HepG2 (cell line): ENCODE results near the gene TPPP2. TPM values are rescaled to one million over a fixed set of nuclear protein-coding genes. Genes with fewer than 3 reads are reported as not detected.

Source experiments
- ATAC-seq: fragments of 200-7000 bp; cut with Tn5 transposase; 3 replicates; pipeline ENCODE4 v1.9.1; 2020; ENCODE audit warnings: mild to moderate bottlenecking, moderate library complexity
- BruUV-seq: library from RNA; stranded (reverse); fragments of 400-500 nt; replicated peaks from 2 replicates; lab custom pipeline; 2021; lab: Mats Ljungman, UMichigan
- CTCF ChIA-PET: fragments of 300-600 bp; formaldehyde crosslinking; extraction: SDS; loops from one replicate; lab custom pipeline; 2021; ENCODE audit warnings: low total read pairs, inconsistent platforms, low intra/inter-chr PET ratio; lab: Yijun Ruan, JAX
- POLR2A ChIA-PET: fragments of 350-600 bp; sonication (Branson Sonifier 250); formaldehyde crosslinking; loops from one replicate; lab custom pipeline; 2020; ENCODE audit warnings: antibody characterized with exemption, inconsistent platforms; lab: Yijun Ruan, JAX
- DNase-seq: peaks from one replicate; pipeline ENCODE4 v3.0.0-alpha.2; 2015; ENCODE audit warnings: low spot score
- FAIRE-seq: peaks from 3 replicates; lab custom pipeline; 2011; peaks lifted over from hg19 to GRCh38; lab: Jason Lieb, UNC
- H2AFZ ChIP-seq: one replicate; pipeline ENCODE4 v1.6.1; 2011; ENCODE audit warnings: low read length, inconsistent platforms
- H3K27ac ChIP-seq: fragments of 300-600 bp; 3 replicates; pipeline ENCODE4 v1.8.0; 2011; ENCODE audit warnings: mixed run types, mild to moderate bottlenecking, mixed read lengths, low read length, inconsistent platforms; ENCODE audit not compliant: insufficient read depth; ENCODE audit errors: extremely low read length
- H3K27me3 ChIP-seq, 2 experiments: fragments of 200-600 bp in 1 of 2; 2 replicates in 1 of 2; 3 replicates in 1 of 2; pipeline versions ENCODE4 v1.6.0 to v1.8.0; 2011; ENCODE audit warnings: low read length in 2 of 2, mild to moderate bottlenecking in 2 of 2, moderate library complexity in 2 of 2, inconsistent platforms in 1 of 2; ENCODE audit not compliant: insufficient read depth in 2 of 2, control insufficient read depth in 1 of 2
- H3K36me3 ChIP-seq, 2 experiments: fragments of 200-600 bp in 1 of 2; replicated peaks in 1 of 2; 2 replicates in 1 of 2; 3 replicates in 1 of 2; pipeline versions ENCODE4 v1.5.1 to v1.8.0; 2011; ENCODE audit warnings: low read length in 2 of 2, inconsistent platforms in 1 of 2; ENCODE audit not compliant: insufficient read depth in 2 of 2, control insufficient read depth in 1 of 2
- H3K4me1 ChIP-seq: 2 replicates; pipeline ENCODE4 v1.5.1; 2012; ENCODE audit warnings: low read length, inconsistent platforms; ENCODE audit not compliant: insufficient read depth
- H3K4me2 ChIP-seq: 2 replicates; pipeline ENCODE4 v1.6.0; 2011; ENCODE audit warnings: low read depth, low read length, inconsistent platforms
- H3K4me3 ChIP-seq, 3 experiments: fragments of 200-600 bp in 1 of 3; sonication (generic), shearing (Covaris generic) in 1 of 3; replicated peaks in 1 of 3; 2 replicates each; pipeline ENCODE4 v1.5.1; 2011 to 2016; ENCODE audit warnings: low read length in 3 of 3, inconsistent platforms in 2 of 3, low read depth in 2 of 3, mild to moderate bottlenecking in 2 of 3, control low read depth in 1 of 3, mixed read lengths in 1 of 3; ENCODE audit not compliant: insufficient read depth in 1 of 3
- H3K79me2 ChIP-seq: one replicate; pipeline ENCODE4 v1.6.1; 2011; ENCODE audit warnings: low read length, inconsistent platforms; ENCODE audit not compliant: insufficient read depth
- H3K9ac ChIP-seq: 2 replicates; pipeline ENCODE4 v1.6.0; 2011; ENCODE audit warnings: mild to moderate bottlenecking, low read depth, low read length, inconsistent platforms; ENCODE audit not compliant: insufficient read depth
- H3K9me3 ChIP-seq: 2 replicates; pipeline ENCODE4 v1.5.1; 2012; ENCODE audit warnings: mild to moderate bottlenecking, low read length
- H4K20me1 ChIP-seq: 2 replicates; pipeline ENCODE4 v1.6.0; 2011; ENCODE audit warnings: inconsistent platforms, mild to moderate bottlenecking, low read length, moderate library complexity; ENCODE audit not compliant: insufficient read depth
- HOXA5 ChIP-seq: sonication (generic); formaldehyde crosslinking; IDR thresholded peaks from 2 replicates; pipeline ENCODE4 v1.4.0; 2020; ENCODE audit warnings: missing genetic modification reagents
- KAT8 ChIP-seq: IDR thresholded peaks from 2 replicates; pipeline ENCODE4 v1.6.1; 2016; ENCODE audit warnings: missing genetic modification reagents, missing compliant biosample characterization
- KDM5B ChIP-seq: sonication (generic); formaldehyde crosslinking; IDR thresholded peaks from 2 replicates; pipeline ENCODE4 v1.4.0; 2020; ENCODE audit warnings: missing genetic modification reagents, mild to moderate bottlenecking, borderline replicate concordance
- NR2C2 ChIP-seq: sonication (generic); formaldehyde crosslinking; IDR thresholded peaks from 2 replicates; pipeline ENCODE4 v1.4.0; 2020; ENCODE audit warnings: missing genetic modification reagents, mild to moderate bottlenecking, moderate library complexity, borderline replicate concordance
- SNAI1 ChIP-seq: sonication (generic); formaldehyde crosslinking; IDR thresholded peaks from 2 replicates; pipeline ENCODE4 v1.5.0; 2020; ENCODE audit warnings: mild to moderate bottlenecking, missing genetic modification reagents, borderline replicate concordance
- ZGPAT ChIP-seq: IDR thresholded peaks from 2 replicates; pipeline ENCODE4 v1.6.1; 2016; ENCODE audit warnings: mild to moderate bottlenecking
- ZNF234 ChIP-seq: sonication (generic); formaldehyde crosslinking; conservative IDR thresholded peaks from 2 replicates; pipeline ENCODE4 v1.5.1; 2020; ENCODE audit warnings: mild to moderate bottlenecking, missing genetic modification reagents
- ZNF251 ChIP-seq: sonication (generic); formaldehyde crosslinking; IDR thresholded peaks from 2 replicates; pipeline ENCODE4 v1.9.0; 2021; ENCODE audit warnings: mild to moderate bottlenecking, missing genetic modification reagents
- ZNF317 ChIP-seq: sonication (generic); formaldehyde crosslinking; IDR thresholded peaks from 2 replicates; pipeline ENCODE4 v1.5.0; 2020; ENCODE audit warnings: mild to moderate bottlenecking, missing genetic modification reagents
- ZNF333 ChIP-seq: sonication (generic); formaldehyde crosslinking; IDR thresholded peaks from 2 replicates; pipeline ENCODE4 v1.4.0; 2020; ENCODE audit warnings: mild to moderate bottlenecking, missing genetic modification reagents, borderline replicate concordance
- ZNF501 ChIP-seq: sonication (generic); formaldehyde crosslinking; IDR thresholded peaks from 2 replicates; pipeline ENCODE4 v1.5.1; 2020; ENCODE audit warnings: mild to moderate bottlenecking, moderate library complexity, missing genetic modification reagents
- ZNF550 ChIP-seq: sonication (generic); formaldehyde crosslinking; IDR thresholded peaks from 2 replicates; pipeline ENCODE4 v1.4.0; 2020; ENCODE audit warnings: mild to moderate bottlenecking, missing genetic modification reagents, borderline replicate concordance
- ZSCAN9 ChIP-seq: IDR thresholded peaks from 2 replicates; pipeline ENCODE4 v1.6.1; 2016; ENCODE audit warnings: borderline replicate concordance
- WGBS: methylation state at CpG from one replicate; pipeline ENCODE4 v1.1.6; 2017; ENCODE audit warnings: low lambda C conversion rate; 5-methylcytosine and 5-hydroxymethylcytosine counted together
- in situ Hi-C: cut with HindIII; loops from 2 replicates; pipeline ENCODE4 v1.10.0; 2017; ENCODE audit warnings: low pct_unique_long_range_greater_than_20kb; ENCODE audit not compliant: extremely low pct_ligation_motif_present
- intact Hi-C: fragments of 100-400 bp; cut with micrococcal nuclease; formaldehyde crosslinking; loops from one replicate; pipeline ENCODE4 v1.10.0; 2022; ENCODE audit not compliant: unreplicated experiment
- polyA plus RNA-seq, 8 experiments: library from polyadenylated mRNA; depleted of rRNA in 3 of 8; stranded (reverse) in 7 of 8; unstranded in 1 of 8; fragments of >200 nt; fragmentation: Illumina TruSeq in 4 of 8; extraction: Trizol in 4 of 8; gene quantifications; 2 replicates each; pipeline versions ENCODE4 v1.2.1 to v1.2.3, GENCODE V29; 2011 to 2016; ENCODE audit warnings: low read depth in 4 of 8, missing spikeins in 1 of 8, mixed read lengths in 1 of 8; ENCODE audit not compliant: insufficient read depth in 1 of 8
- total RNA-seq, 5 experiments: library from RNA; depleted of rRNA; stranded (reverse); fragments of >200 nt; fragmentation: Illumina TruSeq; extraction: Trizol; gene quantifications; 2 replicates each; pipeline ENCODE4 v1.2.3, GENCODE V29; 2016; ENCODE audit warnings: low read depth in 1 of 5
- TF ChIP-seq, protein P1 (sequence below): sonication (generic); formaldehyde crosslinking; IDR thresholded peaks from 2 replicates; pipeline ENCODE4 v1.4.0; 2020; ENCODE audit warnings: mild to moderate bottlenecking, missing genetic modification reagents

The TPPP2 gene
- total and polyA plus RNA-seq, 2 of the 13 experiments (the other 11 are each of a cell fraction or from before 2014, with no cell fraction given), result 0.58 to 4.2 TPM

DNA sequence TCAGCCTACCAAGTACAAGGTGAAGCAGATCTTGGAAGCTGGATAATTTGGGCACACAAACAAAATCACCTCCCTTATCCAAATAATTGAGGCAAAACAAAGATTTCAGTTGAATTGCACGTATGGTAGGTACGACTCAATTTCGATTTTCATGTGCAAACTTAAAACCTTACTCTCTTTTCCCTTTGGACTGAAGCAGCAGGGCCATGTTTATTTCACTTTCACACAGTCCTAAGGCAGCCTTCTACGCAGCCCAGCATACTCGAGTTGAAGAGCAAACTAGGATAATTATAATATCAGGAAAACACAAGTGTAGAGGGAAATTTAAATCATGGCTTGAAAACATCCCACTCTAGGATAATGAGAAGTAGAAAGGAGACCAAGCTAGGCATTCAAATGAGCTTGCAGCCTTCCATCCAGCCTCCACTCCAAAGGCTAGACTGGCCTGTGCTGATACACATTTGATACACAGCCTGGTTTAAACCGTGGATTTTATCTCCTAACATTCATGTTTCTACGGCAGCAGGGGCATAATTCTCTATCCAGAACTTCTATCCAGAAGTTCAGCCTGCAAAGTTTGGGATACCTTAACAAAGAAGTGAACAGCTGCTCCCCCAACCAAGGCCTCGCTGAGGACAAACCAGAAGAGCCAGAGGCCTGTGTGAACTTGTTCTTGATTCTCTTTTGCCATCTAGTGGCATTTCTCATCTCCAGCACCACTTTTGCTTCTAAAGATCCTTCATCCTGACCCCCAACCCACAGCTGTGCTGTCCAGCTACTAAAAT lies 9.8 kb downstream of the TPPP2 start (continued):
- TF ChIP-seq ZNF234, result no peak
- TF ChIP-seq KAT8 (CRISPR knock-in tag), result peak; percentile 73

GRCh38 chr14:21040370-21040925 lies 10.4 kb downstream of the TPPP2 start:
- H2AFZ ChIP-seq, result no peak overlapping the region
- no peaks in the 10 kb centered on the region for H3K36me3 ChIP-seq
- TF ChIP-seq ZNF550 (CRISPR knock-in tag), result no peak
- TF ChIP-seq SNAI1 (CRISPR knock-in tag), result 0 out of 2 replicates have a peak, but pooled peaks have one; percentile 56
- TF ChIP-seq ZNF317 (CRISPR knock-in tag), result 0 out of 2 replicates have a peak, but pooled peaks have one; percentile 48
- 0 out of 2 replicates have a peak, but pooled peaks have one; percentile 35 for TF ChIP-seq ZNF333
- 0 out of 2 replicates have a peak, but pooled peaks have one; percentile 13 for TF ChIP-seq ZNF501
- 0 out of 2 replicates have a peak, but pooled peaks have one; percentile 18 for TF ChIP-seq KDM5B
- TF ChIP-seq NR2C2 (CRISPR knock-in tag), result no peak
- TF ChIP-seq, protein P1, sequence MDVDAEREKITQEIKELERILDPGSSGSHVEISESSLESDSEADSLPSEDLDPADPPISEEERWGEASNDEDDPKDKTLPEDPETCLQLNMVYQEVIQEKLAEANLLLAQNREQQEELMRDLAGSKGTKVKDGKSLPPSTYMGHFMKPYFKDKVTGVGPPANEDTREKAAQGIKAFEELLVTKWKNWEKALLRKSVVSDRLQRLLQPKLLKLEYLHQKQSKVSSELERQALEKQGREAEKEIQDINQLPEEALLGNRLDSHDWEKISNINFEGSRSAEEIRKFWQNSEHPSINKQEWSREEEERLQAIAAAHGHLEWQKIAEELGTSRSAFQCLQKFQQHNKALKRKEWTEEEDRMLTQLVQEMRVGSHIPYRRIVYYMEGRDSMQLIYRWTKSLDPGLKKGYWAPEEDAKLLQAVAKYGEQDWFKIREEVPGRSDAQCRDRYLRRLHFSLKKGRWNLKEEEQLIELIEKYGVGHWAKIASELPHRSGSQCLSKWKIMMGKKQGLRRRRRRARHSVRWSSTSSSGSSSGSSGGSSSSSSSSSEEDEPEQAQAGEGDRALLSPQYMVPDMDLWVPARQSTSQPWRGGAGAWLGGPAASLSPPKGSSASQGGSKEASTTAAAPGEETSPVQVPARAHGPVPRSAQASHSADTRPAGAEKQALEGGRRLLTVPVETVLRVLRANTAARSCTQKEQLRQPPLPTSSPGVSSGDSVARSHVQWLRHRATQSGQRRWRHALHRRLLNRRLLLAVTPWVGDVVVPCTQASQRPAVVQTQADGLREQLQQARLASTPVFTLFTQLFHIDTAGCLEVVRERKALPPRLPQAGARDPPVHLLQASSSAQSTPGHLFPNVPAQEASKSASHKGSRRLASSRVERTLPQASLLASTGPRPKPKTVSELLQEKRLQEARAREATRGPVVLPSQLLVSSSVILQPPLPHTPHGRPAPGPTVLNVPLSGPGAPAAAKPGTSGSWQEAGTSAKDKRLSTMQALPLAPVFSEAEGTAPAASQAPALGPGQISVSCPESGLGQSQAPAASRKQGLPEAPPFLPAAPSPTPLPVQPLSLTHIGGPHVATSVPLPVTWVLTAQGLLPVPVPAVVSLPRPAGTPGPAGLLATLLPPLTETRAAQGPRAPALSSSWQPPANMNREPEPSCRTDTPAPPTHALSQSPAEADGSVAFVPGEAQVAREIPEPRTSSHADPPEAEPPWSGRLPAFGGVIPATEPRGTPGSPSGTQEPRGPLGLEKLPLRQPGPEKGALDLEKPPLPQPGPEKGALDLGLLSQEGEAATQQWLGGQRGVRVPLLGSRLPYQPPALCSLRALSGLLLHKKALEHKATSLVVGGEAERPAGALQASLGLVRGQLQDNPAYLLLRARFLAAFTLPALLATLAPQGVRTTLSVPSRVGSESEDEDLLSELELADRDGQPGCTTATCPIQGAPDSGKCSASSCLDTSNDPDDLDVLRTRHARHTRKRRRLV (CRISPR knock-in tag), result 0 out of 2 replicates have a peak, but pooled peaks have one; percentile 12
- 0 out of 2 replicates have a peak, but pooled peaks have one; percentile 67 for TF ChIP-seq ZNF251 (CRISPR knock-in tag)
- TF ChIP-seq ZGPAT (CRISPR knock-in tag), result peak; percentile 6; the same call in 1 of the 2 replicates
- TF ChIP-seq ZSCAN9 (CRISPR knock-in tag), result peak; percentile 5; the same call in 1 of the 2 replicates
- 0 out of 2 replicates have a peak, but pooled peaks have one; percentile 0 for TF ChIP-seq HOXA5

More at GRCh38 chr14:21040370-21040925, 10.4 kb downstream of the TPPP2 start:
- in situ Hi-C loops, result loop anchor here (5.0 kb wide), 1 partner anchor 183 kb away; no protein-coding TSS in a partner anchor
- H3K4me1 ChIP-seq, result peaks cover 77% of the 10 kb centered on the region
- DNase-seq (no peak), ATAC-seq (no peak), FAIRE-seq (no peak)
- H3K27ac ChIP-seq, result no peak overlapping the region
- ChIA-PET CTCF (interaction anchor here (0.7 to 4.8 kb wide), 14 partner anchors 14 to 343 kb away, joined by 3 to 109 read pairs (median 4); partner anchors contain the start of gene METTL17), POLR2A (interaction anchor here (0.8 to 3.5 kb wide), 12 partner anchors 9 to 64 kb away, joined by 3 to 112 read pairs (median 18); partner anchors contain the start of genes ARHGEF40 and NDRG2)
- no peaks in the 10 kb centered on the region for H3K27me3 ChIP-seq
- BruUV-seq, result no TSS peak
- no peaks in the 10 kb centered on the region for H3K9me3 ChIP-seq
- whole genome bisulfite sequencing, result 56% methylated on average over 8 of the region's 8 CpGs
- peak overlapping the region; percentile 69; the same call in 1 of the 2 replicates for H3K4me2 ChIP-seq
- intact Hi-C loops, result loop anchor here (1.0 to 2.0 kb wide), 3 partner anchors 14 to 183 kb away; no protein-coding TSS in a partner anchor
- no peaks in the 10 kb centered on the region for H3K79me2 ChIP-seq
- no peaks in the 10 kb centered on the region for H4K20me1 ChIP-seq
- H3K9ac ChIP-seq, result no peak overlapping the region
- H3K4me3 ChIP-seq, result no peak overlapping the region
